WTC11 (cell line): ENCODE measurements around the gene PIGU. TPM values are rescaled to one million over a fixed set of nuclear protein-coding genes. Genes with fewer than 3 reads are reported as not detected.

ENCODE experiments used
- ATAC-seq: fragments of 200-7000 bp; cut with Tn5 transposase; 2 replicates; pipeline ENCODE4 v1.10.0; 2021; ENCODE audit warnings: mild to moderate bottlenecking, moderate library complexity
- CTCF ChIA-PET: fragments of 300-600 bp; sonication (Branson Sonifier 250); formaldehyde crosslinking; loops from one replicate; lab custom pipeline; 2021; ENCODE audit warnings: antibody characterized with exemption; lab: Charles Lee
- POLR2A ChIA-PET: fragments of 350-600 bp; sonication (Branson Sonifier 250); formaldehyde crosslinking; loops from one replicate; lab custom pipeline; 2021; ENCODE audit warnings: antibody characterized with exemption; lab: Charles Lee
- DNase-seq: peaks from one replicate; pipeline ENCODE4 v3.0.0; 2021; ENCODE audit warnings: low spot score
- H3K27ac Mint-ChIP-seq: 2 replicates; pipeline ENCODE4 v1.8.0; 2021; ENCODE audit warnings: mixed read lengths
- H3K27me3 Mint-ChIP-seq: 2 replicates; pipeline ENCODE4 v1.8.0; 2021; ENCODE audit warnings: low read depth, mild to moderate bottlenecking, moderate library complexity, mixed read lengths
- H3K36me3 Mint-ChIP-seq: 2 replicates; pipeline ENCODE4 v1.8.0; 2021; ENCODE audit warnings: mixed read lengths
- H3K4me1 Mint-ChIP-seq: 2 replicates; pipeline ENCODE4 v1.8.0; 2022; ENCODE audit warnings: mixed read lengths
- H3K4me3 Mint-ChIP-seq: 2 replicates; pipeline ENCODE4 v1.8.0; 2021; ENCODE audit warnings: mild to moderate bottlenecking, moderate library complexity, mixed read lengths
- H3K9me3 Mint-ChIP-seq: 2 replicates; pipeline ENCODE4 v1.8.0; 2021; ENCODE audit warnings: mixed read lengths
- ARID4B ChIP-seq: sonication (generic); formaldehyde crosslinking; IDR thresholded peaks from 2 replicates; pipeline ENCODE4 v1.8.0; 2023; ENCODE audit warnings: missing genetic modification reagents, mild to moderate bottlenecking, borderline replicate concordance
- ATF1 ChIP-seq: sonication (generic); formaldehyde crosslinking; IDR thresholded peaks from 2 replicates; pipeline ENCODE4 v1.8.1; 2023; ENCODE audit warnings: mild to moderate bottlenecking, moderate library complexity, missing genetic modification reagents
- ATF6 ChIP-seq: sonication (generic); formaldehyde crosslinking; IDR thresholded peaks from 2 replicates; pipeline ENCODE4 v1.8.1; 2023; ENCODE audit warnings: mild to moderate bottlenecking, missing genetic modification reagents
- CTCF ChIP-seq: fragments of 200-600 bp; IDR thresholded peaks from 2 replicates; pipeline ENCODE4 v1.8.0; 2022; ENCODE audit warnings: antibody characterized with exemption
- E2F4 ChIP-seq: sonication (generic); formaldehyde crosslinking; IDR thresholded peaks from 2 replicates; pipeline ENCODE4 v1.8.1; 2022; ENCODE audit warnings: low read depth, mild to moderate bottlenecking, moderate library complexity, missing genetic modification reagents, borderline replicate concordance
- ERG ChIP-seq: fragments of 250-450 bp; sonication (Bioruptor Pico); IDR thresholded peaks from 2 replicates; pipeline ENCODE4 v1.8.0; 2021; ENCODE audit warnings: mild to moderate bottlenecking
- FOXJ3 ChIP-seq: sonication (generic); formaldehyde crosslinking; IDR thresholded peaks from 2 replicates; pipeline ENCODE4 v1.9.0; 2021; ENCODE audit warnings: missing genetic modification reagents, mild to moderate bottlenecking, borderline replicate concordance
- MXD4 ChIP-seq: fragments of 250-450 bp; sonication (Bioruptor Pico); IDR thresholded peaks from 2 replicates; pipeline ENCODE4 v1.8.0; 2021; ENCODE audit warnings: mild to moderate bottlenecking, moderate library complexity, borderline replicate concordance
- NR3C1 ChIP-seq: sonication (generic); formaldehyde crosslinking; conservative IDR thresholded peaks from 2 replicates; pipeline ENCODE4 v1.8.1; 2023; ENCODE audit warnings: low read depth, mild to moderate bottlenecking, missing genetic modification reagents
- SMAD4 ChIP-seq: sonication (generic); formaldehyde crosslinking; IDR thresholded peaks from 2 replicates; pipeline ENCODE4 v1.8.0; 2022; ENCODE audit warnings: mild to moderate bottlenecking, missing genetic modification reagents
- SOX15 ChIP-seq: fragments of 250-450 bp; sonication (Bioruptor Pico); IDR thresholded peaks from 2 replicates; pipeline ENCODE4 v1.9.0; 2021; ENCODE audit warnings: mild to moderate bottlenecking
- ZNF138 ChIP-seq: sonication (generic); formaldehyde crosslinking; conservative IDR thresholded peaks from 2 replicates; pipeline ENCODE4 v1.8.1; 2022; ENCODE audit warnings: mild to moderate bottlenecking, moderate library complexity, missing genetic modification reagents
- ZNF281 ChIP-seq: sonication (generic); formaldehyde crosslinking; IDR thresholded peaks from 2 replicates; pipeline ENCODE4 v1.8.0; 2023; ENCODE audit warnings: mild to moderate bottlenecking, missing genetic modification reagents
- ZNF423 ChIP-seq: fragments of 250-450 bp; sonication (Bioruptor Pico); IDR thresholded peaks from 2 replicates; pipeline ENCODE4 v2.1.2; 2022; ENCODE audit warnings: mild to moderate bottlenecking, moderate library complexity
- ZNF512 ChIP-seq: sonication (generic); formaldehyde crosslinking; IDR thresholded peaks from 2 replicates; pipeline ENCODE4 v1.8.1; 2022; ENCODE audit warnings: missing genetic modification reagents, borderline replicate concordance
- ZSCAN18 ChIP-seq: fragments of 250-450 bp; sonication (Bioruptor Pico); IDR thresholded peaks from 2 replicates; pipeline ENCODE4 v2.1.2; 2022; ENCODE audit warnings: mild to moderate bottlenecking, moderate library complexity
- total RNA-seq: library from RNA; stranded (reverse); gene quantifications from 3 replicates; pipeline ENCODE4 v1.2.3, GENCODE V29; 2021

Gene PIGU
- total RNA-seq, 1 experiment from 2014 or later: 24.8 TPM

- TF ChIP-seq MXD4 (CRISPR knock-in tag): no peak
- no peak for TF ChIP-seq CTCF
- no peak for TF ChIP-seq FOXJ3 (CRISPR knock-in tag)
Observed at GRCh38 chr20:34544109-34544796, 132.6 kb downstream of the PIGU start (continued).

- no peaks in the 10 kb centered on the region for H3K9me3 Mint-ChIP-seq
- ChIA-PET POLR2A (interaction anchor here (1.5 kb wide), 1 partner anchor 15 kb away, joined by 6 read pairs; the partner anchor contains the start of gene MAP1LC3A), CTCF (interaction anchor here (1.1 to 2.6 kb wide), 11 partner anchors 10 to 353 kb away, joined by 3 to 17 read pairs (median 7); partner anchors contain the start of genes AHCY, MAP1LC3A and PIGU)
- peaks cover 12% of the 10 kb centered on the region for H3K4me1 Mint-ChIP-seq
- no peak for ATAC-seq
- no peak for DNase-seq
- 0 out of 2 replicates have a peak, but pooled peaks cover 3% of the 10 kb centered on the region for H3K27me3 Mint-ChIP-seq
- H3K27ac Mint-ChIP-seq: no peak overlapping the region; the same call in 1 of the 2 replicates
- peaks cover 15% of the 10 kb centered on the region for H3K36me3 Mint-ChIP-seq
- H3K4me3 Mint-ChIP-seq: no peak overlapping the region
- TF ChIP-seq MXD4 (CRISPR knock-in tag): no peak
- TF ChIP-seq ARID4B (CRISPR knock-in tag): no peak
- TF ChIP-seq ZSCAN18: no peak
- no peak for TF ChIP-seq SMAD4 (CRISPR knock-in tag)
- TF ChIP-seq NR3C1: no peak
- no peak for TF ChIP-seq ZNF423
- TF ChIP-seq ZNF138: no peak
- TF ChIP-seq SOX15 (CRISPR knock-in tag): no peak
- TF ChIP-seq ZNF512 (CRISPR knock-in tag): no peak
- TF ChIP-seq ZNF281: no peak
- no peak for TF ChIP-seq ATF6 (CRISPR knock-in tag)
- no peak for TF ChIP-seq ATF1 (CRISPR knock-in tag)
- no peak for TF ChIP-seq E2F4 (CRISPR knock-in tag)
- TF ChIP-seq ERG (CRISPR knock-in tag): no peak
Observed at GRCh38 chr20:34543463-34544056, 133.3 kb downstream of the PIGU start.
